CD4-positive, alpha-beta T cell treated with Interleukin-10 for 1 hour (primary cell): ENCODE results near the gene TENT4A.

Source experiments
- DNase-seq: peaks from one replicate; pipeline ENCODE4 v3.0.0-alpha.2; 2020

The TENT4A gene

DNA sequence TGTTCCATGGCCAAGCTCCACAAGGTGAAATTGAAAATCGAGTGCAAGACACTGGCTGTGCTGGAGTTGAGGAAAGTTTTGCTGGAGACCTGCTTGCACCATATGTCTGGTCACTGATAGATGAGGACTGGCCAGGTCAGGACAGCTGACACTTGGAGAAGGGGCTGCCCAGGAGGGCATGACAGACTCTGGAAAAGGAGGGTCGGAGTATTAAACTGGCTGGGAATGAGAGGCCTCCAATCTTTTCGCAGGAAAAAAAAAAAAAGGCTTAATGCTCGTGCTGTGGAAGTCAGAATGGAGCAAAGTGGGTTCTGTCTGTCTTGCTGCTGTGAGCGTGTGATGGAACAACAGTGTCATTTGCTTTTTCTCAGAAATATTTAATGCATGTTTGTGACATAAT lies 5.5 kb downstream of the TENT4A start:
- DNase-seq = no peak

DNA sequence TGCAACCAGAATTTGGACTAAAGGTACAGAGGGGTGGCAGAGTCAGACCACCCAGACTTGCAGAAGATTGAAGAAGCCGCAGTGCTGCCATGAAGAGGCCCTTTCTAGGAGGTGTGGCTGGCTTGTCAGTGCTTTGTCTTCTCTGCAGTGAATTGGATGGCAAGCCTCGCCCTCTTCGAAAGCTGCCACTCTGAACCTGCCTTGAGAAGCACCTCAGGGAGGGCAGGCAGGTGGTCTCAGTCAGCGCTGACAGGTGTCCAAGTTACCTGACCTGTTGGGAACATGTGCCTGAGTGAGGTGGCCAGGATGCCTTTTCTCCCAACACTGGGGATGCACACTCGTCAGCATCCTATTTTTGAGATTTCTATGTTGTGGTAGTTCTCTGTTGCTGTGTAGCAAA lies 6.2 kb downstream of the TENT4A start:
- DNase-seq = no peak

DNA sequence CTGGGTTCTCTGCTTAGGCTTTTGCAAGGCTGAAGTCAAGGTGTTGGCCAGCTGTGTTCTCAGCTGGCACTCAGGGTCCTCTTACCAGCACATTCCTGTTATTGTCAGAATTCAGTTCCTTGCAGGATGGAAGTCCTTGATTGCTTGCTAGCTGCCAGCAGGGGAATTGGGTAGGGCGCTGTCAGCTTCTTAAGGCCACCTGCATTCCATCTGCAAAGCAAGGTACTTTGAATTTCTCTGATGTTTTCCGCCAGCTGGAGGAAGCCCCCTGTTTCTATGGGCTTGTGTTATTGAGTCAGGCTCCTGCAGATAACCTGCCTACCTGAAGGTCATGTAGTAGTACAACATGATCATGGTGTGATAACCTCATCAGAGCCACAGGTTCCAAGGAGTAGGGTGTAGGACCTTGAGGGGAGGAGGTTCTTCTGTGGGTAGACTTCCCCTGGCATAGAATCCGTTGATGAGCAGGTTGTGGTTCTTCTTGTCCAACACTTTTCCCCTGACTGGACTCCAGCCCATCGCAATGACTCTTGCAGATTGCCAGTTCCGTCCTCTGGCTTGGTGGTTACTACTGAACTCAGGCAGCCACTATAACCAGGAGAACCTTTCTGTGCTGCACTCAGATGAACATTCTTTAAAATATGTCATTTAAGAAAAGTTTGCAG lies 6.8 kb downstream of the TENT4A start:
- no peak for DNase-seq

DNA sequence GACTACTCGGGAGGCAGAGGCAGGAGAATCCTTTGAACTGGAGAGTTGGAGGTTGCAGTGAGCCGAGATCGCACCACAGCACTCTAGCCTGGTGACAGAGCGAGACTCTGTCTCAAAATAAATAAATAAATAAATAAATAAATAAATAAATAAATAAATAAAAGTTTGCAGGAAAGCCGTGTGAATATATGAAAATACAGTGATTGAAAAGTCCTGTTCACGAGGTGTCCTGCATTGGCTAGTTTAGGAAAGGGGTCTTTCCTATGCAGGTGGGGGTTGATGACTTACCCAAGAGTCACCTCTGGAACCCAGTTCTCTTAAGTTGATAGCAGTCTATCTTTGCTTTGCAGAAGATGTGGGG lies 7.3 kb downstream of the TENT4A start:
- no peak for DNase-seq

DNA sequence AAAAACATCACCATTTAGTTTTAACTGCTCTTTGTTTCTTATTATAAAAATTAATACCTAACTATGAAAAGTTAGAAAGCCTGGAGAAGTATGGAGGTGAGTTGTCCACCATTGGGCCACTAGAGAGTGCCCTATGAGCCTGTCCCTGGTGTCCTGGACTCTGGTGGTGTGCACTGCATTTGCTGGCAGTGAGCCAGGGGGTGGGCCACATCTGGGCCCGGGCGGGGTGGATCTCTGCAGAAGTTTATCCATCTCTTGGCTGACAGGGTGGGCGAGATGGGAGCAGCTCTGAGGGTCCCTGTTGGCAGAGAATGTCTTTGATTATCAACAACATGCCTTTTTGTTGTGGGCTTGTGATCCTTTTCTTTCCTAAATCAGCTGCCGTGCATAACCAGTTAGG lies 8.2 kb downstream of the TENT4A start:
- no peak for DNase-seq

DNA sequence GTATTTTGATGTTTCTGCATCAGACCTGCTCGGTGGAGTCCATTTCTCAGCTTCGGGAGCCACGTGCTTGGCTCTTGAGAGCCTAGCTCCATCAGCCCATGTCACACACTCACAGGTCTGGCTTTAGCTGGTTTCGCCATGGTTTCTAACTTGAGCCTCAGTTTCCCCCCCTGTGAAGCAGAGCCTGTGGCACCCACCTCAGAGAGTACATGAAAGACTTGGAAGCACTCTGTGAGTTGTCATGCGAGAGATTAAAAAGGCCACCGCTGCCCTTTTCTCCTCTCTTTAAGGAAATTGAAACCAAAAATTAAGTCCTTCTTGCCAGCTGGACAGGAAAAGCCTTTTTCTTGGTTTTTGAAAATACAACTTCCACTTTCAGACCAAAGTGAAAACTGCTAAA lies 8.8 kb downstream of the TENT4A start:
- DNase-seq = no peak

DNA sequence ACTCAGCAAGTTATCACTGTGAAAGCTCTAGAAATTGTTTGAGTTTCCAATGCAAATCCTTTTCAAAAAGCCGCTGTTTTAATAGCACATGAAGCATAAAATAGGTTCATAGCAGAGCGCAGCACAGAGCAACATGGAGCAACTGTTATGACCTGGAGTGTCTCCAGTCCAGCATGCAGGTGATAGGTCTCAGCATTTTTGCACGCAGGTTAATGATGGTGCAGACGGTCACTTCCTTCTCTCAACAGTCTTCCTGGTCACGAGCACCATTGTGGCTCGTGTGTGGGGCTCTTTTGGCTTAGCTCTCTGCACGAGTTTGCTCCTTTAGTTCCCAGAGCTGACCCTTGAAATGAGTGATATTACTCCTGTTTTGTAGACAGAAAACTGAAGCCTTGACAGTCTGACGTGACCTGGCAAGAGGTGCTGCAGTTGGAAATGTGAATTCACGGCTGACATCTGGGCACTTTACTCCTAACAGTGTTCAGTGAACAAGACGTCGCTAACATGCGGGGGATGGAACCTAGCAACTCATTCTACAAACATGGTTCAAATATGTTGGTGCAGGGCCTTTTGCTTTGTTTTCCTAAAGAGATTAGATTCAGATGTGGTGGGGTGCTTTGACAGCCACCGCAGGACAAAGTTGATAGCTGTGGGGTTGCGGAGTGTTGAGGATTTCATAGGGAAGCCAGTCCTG lies 10.0 kb downstream of the TENT4A start:
- DNase-seq = no peak

DNA sequence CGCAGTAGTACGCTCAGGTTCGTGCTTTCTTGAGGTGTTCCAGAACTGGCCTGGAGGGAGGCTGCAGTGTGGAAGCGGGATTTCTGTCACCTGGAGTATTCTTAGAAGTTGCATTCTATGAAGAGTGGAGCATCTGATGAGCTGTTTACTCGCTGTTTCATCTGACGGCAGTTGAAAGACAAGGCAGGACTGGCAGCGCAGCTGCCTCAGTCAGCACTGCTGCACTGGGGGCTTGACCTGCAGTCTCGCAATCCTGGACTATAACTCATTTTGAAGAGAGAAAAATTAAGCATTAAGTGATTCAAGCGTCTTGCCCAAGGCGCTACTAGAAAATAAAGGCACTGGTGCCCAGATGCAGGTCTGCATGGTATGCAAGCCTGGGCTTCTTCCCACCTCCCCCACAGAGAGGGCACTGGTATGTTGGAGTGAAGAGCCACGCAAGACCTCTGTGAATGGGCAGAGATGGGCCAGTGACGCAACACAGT lies 10.6 kb downstream of the TENT4A start:
- DNase-seq = no peak

DNA sequence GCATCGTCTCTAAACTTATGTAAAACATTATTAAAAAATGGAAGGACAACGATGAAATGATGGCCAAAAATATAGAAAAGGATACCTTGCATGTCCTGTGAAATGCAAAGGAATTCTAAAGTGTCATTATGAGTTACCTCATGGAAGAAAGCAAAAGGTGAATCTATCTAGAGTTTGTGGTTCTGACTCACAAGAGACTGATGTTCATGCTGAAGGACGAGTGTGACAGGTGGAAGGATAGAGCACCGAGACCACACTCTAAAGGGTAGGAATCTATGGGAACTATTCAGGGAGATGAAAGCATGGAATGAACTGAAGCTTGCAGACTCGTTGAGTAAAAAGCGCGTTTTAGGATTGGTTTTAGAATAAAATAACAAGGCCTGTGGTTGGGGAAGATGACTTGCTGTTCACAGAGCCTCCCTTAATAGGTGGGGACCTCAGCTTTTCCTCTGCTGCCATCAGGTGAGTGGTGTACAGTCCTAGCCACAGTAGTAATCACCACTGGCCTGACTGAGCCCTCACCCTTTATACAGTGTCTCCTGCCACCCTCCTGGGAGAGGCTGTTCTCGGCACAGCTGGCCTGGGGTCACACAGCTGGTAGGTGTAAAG lies 11.2 kb downstream of the TENT4A start:
- no peak for DNase-seq

DNA sequence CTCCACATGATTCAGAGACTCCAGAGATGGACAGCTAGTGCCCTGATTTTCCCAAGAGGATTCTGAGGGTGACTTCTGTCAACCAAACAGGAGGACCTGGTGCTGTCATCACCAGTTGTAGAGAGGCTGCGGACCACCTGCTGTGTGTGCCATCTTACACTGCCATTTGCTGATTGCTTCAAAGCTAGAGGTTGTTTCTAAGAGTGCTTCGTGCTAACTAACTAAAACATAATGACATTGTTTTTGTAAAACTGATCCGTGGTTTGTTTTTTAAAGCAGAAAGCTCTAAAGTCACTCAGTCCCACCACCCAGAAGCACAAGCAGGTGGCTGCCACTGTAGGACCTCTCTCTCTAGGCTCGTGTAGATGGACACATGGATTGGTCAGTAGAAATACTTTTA lies 12.2 kb downstream of the TENT4A start:
- DNase-seq = no peak

DNA sequence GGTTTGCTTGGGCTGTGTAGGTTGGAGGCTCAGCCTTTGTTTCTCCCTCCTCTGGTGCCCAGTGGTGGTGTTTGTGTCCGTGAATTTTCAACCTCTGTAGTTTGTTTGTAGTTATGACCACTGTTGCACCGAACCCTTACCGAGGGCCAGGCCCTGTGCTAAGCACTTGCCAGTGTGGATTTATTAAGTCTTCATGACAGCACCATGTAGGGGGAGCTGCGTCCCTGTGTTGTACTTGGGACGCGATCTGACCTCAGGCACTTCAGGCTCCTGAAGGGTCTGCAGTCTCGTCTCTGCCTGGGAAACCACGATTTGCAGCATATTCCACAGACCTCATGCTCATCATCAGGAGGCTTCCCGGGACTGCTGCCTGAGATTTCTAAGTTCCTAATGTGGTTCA lies 12.8 kb downstream of the TENT4A start:
- no peak for DNase-seq

DNA sequence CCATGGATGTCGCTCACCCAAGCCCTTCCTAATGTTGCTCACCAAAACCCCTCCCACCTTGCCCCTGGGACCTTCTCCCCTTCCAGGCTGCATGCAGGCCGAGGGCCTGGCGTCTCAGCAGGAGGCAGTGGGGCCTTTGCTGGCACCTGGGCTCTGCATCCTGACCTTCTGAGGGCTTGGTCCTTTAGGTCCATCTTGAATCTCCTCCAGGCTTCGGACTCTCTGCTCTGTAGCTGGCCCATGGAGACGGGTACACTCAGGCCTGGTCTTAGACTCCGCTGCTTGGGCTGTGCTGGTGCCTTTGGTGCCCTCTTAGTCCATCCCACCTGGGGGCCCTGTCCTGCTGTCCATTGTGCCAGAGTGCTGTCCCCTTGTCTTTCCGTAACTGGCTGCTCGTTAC lies 14.0 kb downstream of the TENT4A start:
- no peak for DNase-seq

DNA sequence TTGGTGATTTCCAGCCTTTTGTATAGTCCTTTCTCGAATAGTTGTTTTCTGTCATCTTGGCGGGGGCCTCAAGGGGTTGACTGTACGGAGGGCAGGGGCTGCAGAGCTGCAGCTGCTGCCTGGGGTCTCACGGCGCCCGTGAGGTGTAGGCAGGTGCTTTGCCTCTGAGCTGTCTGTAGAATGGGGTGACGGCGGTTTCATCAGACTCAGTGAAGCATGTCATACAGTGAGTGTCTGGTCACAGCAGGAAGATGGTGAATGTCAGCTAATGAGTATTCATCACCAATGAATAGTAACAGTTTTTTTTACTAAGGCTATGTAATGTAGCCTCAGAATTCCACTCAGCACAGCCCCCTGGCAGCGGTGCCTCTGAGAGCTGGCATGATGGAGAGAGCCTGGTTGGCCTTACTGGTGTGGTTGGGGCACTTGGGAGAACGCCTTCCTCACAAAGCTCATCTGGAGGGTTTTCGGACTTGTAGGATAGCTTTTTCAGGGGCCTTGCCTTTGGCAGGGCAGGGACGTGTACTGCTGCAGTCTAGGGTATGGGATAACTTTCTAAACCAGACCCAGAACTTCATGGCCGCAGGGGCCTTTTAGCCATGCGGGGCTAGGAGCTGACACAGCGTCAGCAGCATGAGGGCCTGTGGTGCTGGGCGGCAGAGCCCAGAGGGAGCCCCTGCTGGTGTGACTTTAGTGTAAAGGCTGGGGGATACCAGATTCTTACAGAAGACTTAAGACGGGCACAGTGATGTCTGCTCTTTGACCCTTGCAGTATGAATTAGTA lies 15.0 kb downstream of the TENT4A start:
- DNase-seq = no peak

DNA sequence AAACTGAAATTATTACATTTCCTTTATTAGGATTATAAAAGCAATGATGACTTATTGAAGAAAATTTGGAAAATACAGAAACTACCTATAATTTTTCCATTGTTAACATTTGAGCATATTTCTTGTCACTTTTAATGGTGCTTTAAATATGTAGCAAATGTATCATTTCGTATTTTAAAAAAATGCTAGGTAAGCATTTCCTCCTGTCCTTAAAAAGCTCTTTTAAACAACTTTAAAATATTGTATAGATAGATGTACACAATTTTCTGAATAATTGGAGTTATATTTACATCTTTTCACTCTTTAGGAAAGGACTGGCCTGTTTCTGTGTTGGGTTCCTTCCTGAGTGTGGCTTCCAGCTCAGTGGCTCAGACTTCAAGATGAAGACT lies 15.6 kb downstream of the TENT4A start:
- no peak for DNase-seq

DNA sequence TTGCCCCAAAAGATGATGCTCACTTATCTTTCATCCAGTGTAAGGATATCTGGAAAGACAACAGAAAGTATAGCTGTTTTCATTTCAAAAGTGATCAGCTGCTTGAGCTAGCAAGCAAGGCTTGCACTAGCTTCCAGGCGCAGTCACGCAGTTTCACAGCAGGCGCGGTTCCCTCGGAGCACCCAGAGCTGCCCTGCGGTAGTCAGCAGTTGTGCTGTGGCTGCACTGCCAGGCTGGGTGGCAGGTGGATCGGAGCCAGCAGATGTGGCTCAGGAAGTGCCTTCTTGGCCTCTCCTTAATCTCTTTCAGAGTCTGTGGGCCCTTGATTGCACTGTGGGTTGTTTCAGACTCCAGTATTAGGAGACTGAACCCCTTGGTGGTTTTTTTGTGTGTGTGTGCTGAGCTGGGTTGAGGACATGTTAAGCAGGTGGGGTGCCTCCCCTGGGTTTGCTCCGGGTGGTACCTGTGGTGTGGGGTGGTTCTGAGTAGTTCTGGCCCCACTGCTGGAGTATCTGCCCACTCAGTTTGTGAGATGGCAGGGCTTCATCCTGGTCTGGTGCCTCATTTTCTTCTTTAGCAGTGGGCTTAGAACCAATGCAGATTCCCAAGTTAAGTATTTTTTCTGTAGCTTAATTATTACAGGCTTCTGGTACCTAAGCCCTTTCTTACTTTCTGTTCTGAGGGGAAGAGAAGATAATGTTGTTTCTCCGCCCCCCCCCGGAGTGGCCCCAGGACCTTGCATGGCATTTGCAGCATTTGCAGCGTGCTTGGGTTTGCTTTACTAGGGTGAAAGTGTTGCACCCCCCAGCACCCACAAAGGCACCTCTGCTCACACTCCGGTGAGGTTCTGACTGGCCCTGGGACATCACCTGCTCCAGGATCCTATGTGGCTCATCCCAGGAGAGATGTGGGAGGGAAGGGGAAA lies 16.4 kb downstream of the TENT4A start:
- peak; percentile 43 for DNase-seq

DNA sequence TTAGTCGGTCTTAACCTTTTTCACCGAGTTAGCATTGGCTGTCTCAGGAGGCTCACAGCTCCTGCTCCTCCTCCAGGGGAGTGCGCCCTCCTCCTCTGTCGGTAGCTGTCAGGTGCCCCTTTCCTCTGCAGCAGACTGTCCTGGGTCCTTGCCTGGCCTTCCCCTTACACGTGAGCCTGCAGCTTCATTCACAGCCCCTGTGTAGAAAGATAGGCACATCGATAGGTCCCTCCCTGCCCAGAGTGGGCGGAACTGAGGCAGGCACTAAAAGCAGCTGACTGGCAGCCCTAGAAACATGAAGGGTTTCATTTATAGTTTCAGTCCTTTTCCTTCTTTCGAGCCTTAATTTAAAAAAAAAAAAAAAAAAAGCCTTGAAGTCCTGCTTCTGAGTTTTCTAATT lies 17.2 kb downstream of the TENT4A start:
- DNase-seq = no peak

DNA sequence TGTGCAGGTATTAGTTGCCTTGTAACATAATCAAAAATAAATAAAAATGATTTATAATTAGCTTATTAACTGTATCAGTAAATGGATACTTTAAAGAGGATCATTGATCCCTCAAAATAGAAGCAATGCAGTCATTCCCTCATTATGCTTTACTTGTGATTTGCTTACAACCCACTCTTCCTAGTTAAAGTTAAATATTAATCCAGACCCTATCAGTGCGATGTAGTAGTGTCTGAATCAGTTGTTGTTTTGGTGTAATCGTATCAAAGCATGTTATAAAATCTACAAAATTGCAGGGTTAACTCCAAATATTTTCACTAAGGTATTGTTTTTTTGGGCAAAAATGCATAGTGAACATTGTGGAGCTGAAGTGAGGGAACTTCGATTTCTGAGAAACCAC lies 17.6 kb downstream of the TENT4A start:
- no peak for DNase-seq

DNA sequence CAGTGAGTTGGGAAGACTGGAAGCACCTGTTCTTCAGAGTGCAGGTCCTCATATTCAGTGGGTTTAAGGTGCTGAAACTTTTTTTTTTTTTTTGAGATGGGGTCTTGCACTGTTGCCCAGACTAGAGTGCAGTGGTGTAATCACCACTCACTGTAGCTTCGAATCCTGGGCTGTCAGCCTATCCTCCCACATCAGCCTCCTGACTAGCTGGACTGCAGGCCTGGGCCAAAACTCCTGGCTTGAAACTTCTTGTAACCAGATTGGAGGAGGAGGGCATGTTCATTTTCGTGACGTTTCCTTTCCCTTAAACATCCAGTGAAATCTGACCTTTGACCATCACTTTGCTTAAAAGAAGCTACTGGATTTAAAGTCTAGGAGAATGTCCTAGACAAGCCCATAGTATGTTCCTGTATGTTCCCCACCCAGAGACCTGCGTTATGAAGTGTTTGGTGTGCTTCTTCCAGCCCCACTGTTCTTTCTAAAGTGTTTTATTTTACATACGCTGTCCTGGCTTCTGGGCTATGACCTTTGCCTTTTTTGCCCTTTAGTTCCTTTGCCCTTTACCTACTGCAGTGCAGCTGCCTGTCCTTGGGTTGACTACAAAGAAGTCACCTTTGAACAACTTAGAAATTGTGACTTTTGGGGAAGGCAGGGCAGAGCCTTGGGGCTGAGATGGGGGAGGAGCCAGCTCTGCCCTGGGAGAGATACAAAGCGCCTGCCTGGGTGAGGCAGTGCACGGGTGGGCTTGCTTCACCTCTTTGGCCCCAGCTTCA lies 18.4 kb downstream of the TENT4A start:
- DNase-seq = no peak

DNA sequence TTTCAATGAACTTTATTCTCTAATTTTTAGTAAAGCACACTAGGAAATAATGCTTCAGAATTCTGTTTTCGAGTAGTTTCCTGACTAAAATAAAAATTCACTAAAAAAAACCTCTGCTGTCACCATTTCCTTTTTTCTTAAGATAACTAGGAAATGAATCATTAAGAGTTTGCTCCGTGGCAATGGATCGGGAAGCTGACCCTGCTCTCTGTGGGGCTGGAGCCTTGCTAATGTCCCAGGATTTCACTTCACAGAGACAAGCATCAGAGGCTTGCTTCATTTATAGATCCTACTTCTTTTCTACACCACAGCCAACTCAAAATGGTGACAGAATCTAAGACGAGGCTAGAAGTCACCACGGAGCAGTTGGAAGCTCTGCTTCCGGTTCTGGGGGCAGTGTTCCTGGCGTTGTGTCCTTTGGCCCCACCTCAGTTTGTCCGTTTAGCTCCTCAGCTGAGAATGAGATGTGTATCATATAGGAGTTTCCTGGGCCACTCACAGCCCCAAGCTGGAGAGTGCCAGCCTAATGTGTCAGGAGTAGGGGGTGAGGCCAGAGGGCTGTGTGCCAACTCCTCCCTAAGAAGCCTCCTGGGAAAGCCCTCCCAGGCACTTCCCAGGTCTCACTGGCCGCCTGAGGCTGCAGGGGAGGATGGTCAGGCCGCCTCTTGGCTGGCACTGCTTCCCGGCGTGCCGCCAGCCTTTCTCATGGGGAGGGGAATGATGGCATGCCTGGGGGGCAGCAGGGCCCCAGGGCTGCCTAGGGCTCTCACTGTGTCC lies 19.6 kb downstream of the TENT4A start:
- no peak for DNase-seq

DNA sequence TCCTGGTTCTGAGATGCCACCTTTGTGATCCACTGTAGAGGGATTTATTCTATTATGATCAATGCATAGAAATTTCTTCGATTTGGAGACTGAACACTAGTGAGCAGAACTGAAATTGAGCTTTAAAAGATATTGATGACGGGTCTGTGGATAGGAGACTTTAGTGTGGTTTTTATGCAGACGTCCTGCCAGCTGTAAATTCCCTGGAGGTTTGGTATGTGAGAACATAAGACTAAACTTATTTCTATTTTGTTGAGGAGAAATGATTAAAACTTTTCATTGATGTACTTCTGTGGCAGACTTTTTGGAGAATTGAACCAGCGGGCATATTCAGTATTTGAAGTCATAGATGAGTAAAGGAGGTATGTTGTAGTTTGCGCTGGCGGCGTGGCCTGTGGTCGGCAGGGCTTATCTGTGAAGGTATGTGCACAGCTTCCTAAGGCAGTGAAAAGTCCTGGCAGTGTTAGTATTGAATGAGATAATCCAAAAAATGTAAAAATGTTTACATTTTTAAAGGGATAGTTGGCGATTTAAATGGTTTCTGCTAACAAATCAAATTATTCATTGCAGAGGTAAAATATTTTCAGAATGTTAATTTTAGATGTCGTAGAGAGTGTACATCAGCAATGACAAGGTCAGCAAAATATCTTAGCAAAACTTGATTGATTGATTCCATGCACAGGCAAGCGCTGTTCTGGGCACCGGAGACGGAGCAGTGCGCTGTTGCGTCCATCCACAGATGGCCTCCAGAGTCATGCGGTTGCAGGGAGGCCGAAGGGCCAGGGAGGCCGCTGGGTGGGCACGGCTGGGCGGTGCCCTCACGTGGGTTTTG lies 20.4 kb downstream of the TENT4A start:
- no peak for DNase-seq
